Tibial nerve (tissue), 4 donors: ENCODE results near the gene HESX1.

ENCODE experiments used
- CTCF ChIP-seq, 5 experiments: fragments of 200-600 bp in 3 of 5; fragments of 450-650 bp in 2 of 5; sonication (generic) in 3 of 5; IDR thresholded peaks; one replicate each; pipeline ENCODE4 v1.5.1; 2016 to 2019; ENCODE audit warnings: antibody characterized with exemption in 5 of 5, mild to moderate bottlenecking in 3 of 5, moderate library complexity in 2 of 5
- EP300 ChIP-seq, 2 donors: sonication (generic); formaldehyde crosslinking; IDR thresholded peaks; one replicate each; pipeline ENCODE4 v1.6.1; 2017; ENCODE audit warnings: antibody characterized with exemption in 2 of 2, mild to moderate bottlenecking in 1 of 2
- POLR2A ChIP-seq, 2 donors: fragments of 450-650 bp; IDR thresholded peaks; one replicate each; pipeline ENCODE4 v1.6.1; 2017; ENCODE audit warnings: antibody characterized with exemption in 2 of 2, mild to moderate bottlenecking in 2 of 2, moderate library complexity in 2 of 2

- TF ChIP-seq CTCF (IDR thresholded peaks at IDR 0.05) (no peak), POLR2A (IDR thresholded peaks at IDR 0.05) (no peak), EP300 (IDR thresholded peaks at IDR 0.05) (no peak)
Measured at GRCh38 chr3:57150113-57150581, 49.6 kb downstream of the HESX1 start.
